Psoas muscle (tissue), 8 donors: ENCODE data around the gene EEF1AKMT2. TPM values are rescaled to one million over a fixed set of nuclear protein-coding genes. Genes with fewer than 3 reads are reported as not detected.
A peak's percentile ranks its signal among the peaks of the same experiment; 100 is the strongest.

Experiments used
- ATAC-seq, 4 donors: fragments of 200-7000 bp; cut with Tn5 transposase; one replicate each; pipeline ENCODE4 v1.9.1; 2020; ENCODE audit warnings: moderate library complexity in 3 of 4, mild to moderate bottlenecking in 2 of 4
- DNase-seq, 2 donors: peaks; one replicate each; pipeline ENCODE4 v3.0.0-alpha.2; 2020
- H3K27ac ChIP-seq: fragments of 200-600 bp; one replicate; pipeline ENCODE4 v1.8.0; 2022
- H3K27me3 ChIP-seq, 3 donors: fragments of 200-600 bp in 1 of 3; one replicate each; pipeline versions ENCODE4 v1.6.1 to v1.8.0; 2013 to 2022; ENCODE audit warnings: low read length in 2 of 3, mild to moderate bottlenecking in 2 of 3, moderate library complexity in 1 of 3; ENCODE audit not compliant: insufficient read depth in 3 of 3
- H3K36me3 ChIP-seq, 2 donors: fragments of 200-600 bp in 1 of 2; one replicate each; pipeline versions ENCODE4 v1.6.1 to v1.8.0; 2013 to 2022; ENCODE audit warnings: low read depth in 1 of 2, mild to moderate bottlenecking in 1 of 2, moderate library complexity in 1 of 2; ENCODE audit not compliant: insufficient read depth in 1 of 2
- H3K4me1 ChIP-seq: fragments of 200-600 bp; one replicate; pipeline ENCODE4 v1.8.0; 2022
- H3K4me3 ChIP-seq: fragments of 200-600 bp; one replicate; pipeline ENCODE4 v1.8.0; 2022; ENCODE audit warnings: mild to moderate bottlenecking
- H3K9me3 ChIP-seq: fragments of 200-600 bp; one replicate; pipeline ENCODE4 v1.8.0; 2022
- CTCF ChIP-seq: fragments of 200-600 bp; IDR thresholded peaks from one replicate; pipeline ENCODE4 v1.8.0; 2022; ENCODE audit warnings: antibody characterized with exemption
- WGBS, 3 donors: extraction: QIAGEN DNeasy Blood & Tissue Kit; methylation state at CpG; one replicate each; pipeline versions ENCODE4 v1.1.6 to v1.1.7; 2013; 5-methylcytosine and 5-hydroxymethylcytosine counted together
- intact Hi-C, 2 donors: fragments of 100-400 bp; cut with DNase I; formaldehyde crosslinking; loops; one replicate each; pipeline versions ENCODE4 v1.11.0 to v1.14.2; 2022
- polyA plus RNA-seq, 3 donors: library from polyadenylated mRNA; stranded (reverse); fragments of 200-250 nt; gene quantifications; one replicate each; pipeline ENCODE4 v1.2.3, GENCODE V29; 2013
- total RNA-seq, 4 donors: library from RNA; stranded (reverse); fragmentation: NEBNext Ultra II Directional in 2 of 4; extraction: Animal tissue kit (Norgen Biotek cat#: 25700) in 2 of 4; gene quantifications; one replicate each; pipeline versions ENCODE4 v1.2.1 to v1.2.4, GENCODE V29; 2021 to 2023
- donor health status: healthy with polysubstance abuse.
- donor health status: DM: no; HTN: no; CAD: no; lungs with moderate emphysema.
- donor health status: Bipolar disorder and iron deficiency.
- donor health status: healthy.
- donor health status: DM: yes; HTN: yes; CAD: no.
- donor health status: DM: no; HTN: no; CAD: no.
- donor health status: DM: no; HTN: no; CAD: no.
- donor health status: DM: yes; HTN: yes; CAD: no.

The EEF1AKMT2 gene
- total and polyA plus RNA-seq, 7 donors, result 3.3 to 11.9 (median 9.1) TPM

DNA sequence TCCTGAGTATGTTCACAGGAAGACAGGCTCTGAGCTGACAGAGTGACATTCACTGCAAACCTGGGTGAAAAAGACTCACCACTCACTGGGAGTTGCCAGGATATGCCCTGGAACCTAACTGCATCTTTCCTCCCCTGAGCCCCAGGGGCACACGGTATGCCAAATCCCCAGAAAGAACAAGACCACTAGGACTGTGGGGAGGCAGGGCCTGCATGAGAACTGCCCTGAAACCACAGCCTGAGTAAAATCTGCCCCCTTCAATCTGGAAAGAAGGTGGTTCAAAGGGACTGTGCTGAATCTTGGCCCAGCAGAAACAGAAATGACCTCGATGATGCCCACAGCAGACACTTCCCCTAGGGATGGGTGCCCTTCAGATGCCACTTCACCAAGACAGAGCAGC, 54.0 kb downstream of the EEF1AKMT2 start:
- Histone ChIP-seq H3K4me3 (no peak overlapping the region), H3K9me3 (no peaks in the 10 kb centered on the region), H3K27me3 (no peaks in the 10 kb centered on the region), H3K4me1 (peaks cover 100% of the 10 kb centered on the region), H3K36me3 (no peaks in the 10 kb centered on the region), H3K27ac (peak overlapping the region; percentile 95)
- no peak for ATAC-seq
- WGBS, 3 donors, result 22 to 55% (median 27%) methylated on average over 2 of the region's 2 CpGs
- DNase-seq, result no peak
- intact Hi-C loops, result loop anchor here (5.0 to 10.0 kb wide), 3 partner anchors 35 to 90 kb away; no protein-coding TSS in a partner anchor
- no peak for TF ChIP-seq CTCF

GRCh38 chr10:124737221-124737620, 54.5 kb downstream of the EEF1AKMT2 start:
- Histone ChIP-seq H3K9me3 (no peaks in the 10 kb centered on the region), H3K36me3 (no peaks in the 10 kb centered on the region)
- DNase-seq, result no peak

GRCh38 chr10:124736491-124737136, 55.1 kb downstream of the EEF1AKMT2 start:
- peak; percentile 12 for TF ChIP-seq CTCF
- WGBS, 3 donors, result 7 to 12% (median 9%) methylated on average over 11 of the region's 11 CpGs
- Histone ChIP-seq H3K4me3 (peak overlapping the region; percentile 53), H3K9me3 (no peaks in the 10 kb centered on the region), H3K27ac (peak overlapping the region; percentile 95), H3K4me1 (peaks cover 100% of the 10 kb centered on the region), H3K36me3 (no peaks in the 10 kb centered on the region), H3K27me3 (no peaks in the 10 kb centered on the region)
- DNase-seq, result peak; percentile 80 to 95
- peak; percentile 71 to 82 (median 76) for ATAC-seq
- intact Hi-C loops, result loop anchor here (5.0 to 10.0 kb wide), 3 partner anchors 34 to 89 kb away; no protein-coding TSS in a partner anchor

More at GRCh38 chr10:124737221-124737620, 54.5 kb downstream of the EEF1AKMT2 start:
- 39 to 61% (median 40%) methylated on average over 7 of the region's 7 CpGs for WGBS, 3 donors
- H3K27ac ChIP-seq, result peak overlapping the region; percentile 95
- no peaks in the 10 kb centered on the region for H3K27me3 ChIP-seq
- no peak for TF ChIP-seq CTCF
- H3K4me3 ChIP-seq, result no peak overlapping the region
- peak in 1 of 4 donors; percentile 3 for ATAC-seq
- intact Hi-C loops, result loop anchor here (5.0 to 10.0 kb wide), 3 partner anchors 35 to 90 kb away; no protein-coding TSS in a partner anchor
- peaks cover 100% of the 10 kb centered on the region for H3K4me1 ChIP-seq

- H3K27me3 ChIP-seq, result no peaks in the 10 kb centered on the region
- peak in 1 of 2 donors; percentile 53 for DNase-seq
- no peaks in the 10 kb centered on the region for H3K9me3 ChIP-seq
- WGBS, 3 donors, result 62 to 77% (median 66%) methylated on average over 15 of the region's 15 CpGs
- peak overlapping the region; percentile 53 for H3K4me3 ChIP-seq
- no peak for TF ChIP-seq CTCF
- ATAC-seq, result peak in 3 of 4 donors; percentile 9 to 22 (median 20)
- H3K27ac ChIP-seq, result peak overlapping the region; percentile 95
- H3K36me3 ChIP-seq, result no peaks in the 10 kb centered on the region
- H3K4me1 ChIP-seq, result peaks cover 94% of the 10 kb centered on the region
- intact Hi-C loops, result loop anchor here (5.0 to 10.0 kb wide), 3 partner anchors 33 to 88 kb away; no protein-coding TSS in a partner anchor
Observed at GRCh38 chr10:124735491-124736286, 56.0 kb downstream of the EEF1AKMT2 start.
